ENCODE measurements around the gene MOB3A.
"Not testable (repeated sequence)": the region's sequence is repeated elsewhere in the genome, so short reads cannot be mapped to it uniquely, and the experiment has no call there.

The MOB3A gene

GRCh38 chr19:2045501-2046045 lies 50.6 kb downstream of the MOB3A start:
- DNase-seq: no peak

- no peak for DNase-seq
These were observed 51.2 kb downstream of the MOB3A start for GRCh38 chr19:2044709-2045500.

GRCh38 chr19:2043961-2044708 lies 52.0 kb downstream of the MOB3A start:
- DNase-seq: no peak

GRCh38 chr19:2043251-2043641 lies 52.9 kb downstream of the MOB3A start:
- DNase-seq: no peak

GRCh38 chr19:2042485-2043250 lies 53.5 kb downstream of the MOB3A start:
- no peak for DNase-seq

- DNase-seq: no peak
These were observed 54.2 kb downstream of the MOB3A start for GRCh38 chr19:2041683-2042484.

- no peak for DNase-seq
These were observed 54.8 kb downstream of the MOB3A start for GRCh38 chr19:2041433-2041682.

- DNase-seq: no peak
These were observed 55.3 kb downstream of the MOB3A start for GRCh38 chr19:2040647-2041432.

GRCh38 chr19:2039959-2040646 lies 56.0 kb downstream of the MOB3A start:
- no peak for DNase-seq

- no peak for DNase-seq
These were observed 56.8 kb downstream of the MOB3A start for GRCh38 chr19:2039089-2039958.

GRCh38 chr19:2038284-2039088 lies 57.6 kb downstream of the MOB3A start:
- DNase-seq: no peak

- no peak for DNase-seq
These were observed 58.4 kb downstream of the MOB3A start for GRCh38 chr19:2037651-2038255.

GRCh38 chr19:2036424-2036823 lies 59.7 kb downstream of the MOB3A start:
- no peak for DNase-seq

- no peak for DNase-seq
These were observed 60.5 kb downstream of the MOB3A start for GRCh38 chr19:2035590-2035991.

- no peak for DNase-seq
These were observed 61.2 kb downstream of the MOB3A start for GRCh38 chr19:2034729-2035589.

- not testable (repeated sequence) for DNase-seq
These were observed 61.9 kb downstream of the MOB3A start for GRCh38 chr19:2034253-2034652.

GRCh38 chr19:2033825-2034159 lies 62.3 kb downstream of the MOB3A start:
- DNase-seq: no peak
